ENCODE results near the gene GRIN2C.

GRIN2C gene

DNA sequence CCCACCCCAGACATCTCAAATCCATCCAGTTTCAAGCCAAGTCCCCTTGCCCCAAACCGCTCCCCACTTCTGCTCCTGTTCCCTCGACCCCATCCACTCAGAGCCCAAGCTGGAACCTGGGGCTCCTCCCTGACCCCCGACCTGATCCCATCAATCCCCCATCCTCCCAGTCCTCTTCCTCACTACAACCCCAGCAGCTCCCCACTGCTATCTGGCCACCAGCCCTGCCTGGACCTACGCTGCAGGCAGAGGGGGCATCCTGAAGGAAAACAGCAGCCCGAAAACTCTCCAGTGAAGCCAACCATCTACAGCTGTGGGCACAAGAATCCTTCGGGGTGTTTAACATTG, 9.2 kb upstream of the GRIN2C start:
- no peak overlapping the region for H3K9ac ChIP-seq (ENCODE audit: insufficient read length)

DNA sequence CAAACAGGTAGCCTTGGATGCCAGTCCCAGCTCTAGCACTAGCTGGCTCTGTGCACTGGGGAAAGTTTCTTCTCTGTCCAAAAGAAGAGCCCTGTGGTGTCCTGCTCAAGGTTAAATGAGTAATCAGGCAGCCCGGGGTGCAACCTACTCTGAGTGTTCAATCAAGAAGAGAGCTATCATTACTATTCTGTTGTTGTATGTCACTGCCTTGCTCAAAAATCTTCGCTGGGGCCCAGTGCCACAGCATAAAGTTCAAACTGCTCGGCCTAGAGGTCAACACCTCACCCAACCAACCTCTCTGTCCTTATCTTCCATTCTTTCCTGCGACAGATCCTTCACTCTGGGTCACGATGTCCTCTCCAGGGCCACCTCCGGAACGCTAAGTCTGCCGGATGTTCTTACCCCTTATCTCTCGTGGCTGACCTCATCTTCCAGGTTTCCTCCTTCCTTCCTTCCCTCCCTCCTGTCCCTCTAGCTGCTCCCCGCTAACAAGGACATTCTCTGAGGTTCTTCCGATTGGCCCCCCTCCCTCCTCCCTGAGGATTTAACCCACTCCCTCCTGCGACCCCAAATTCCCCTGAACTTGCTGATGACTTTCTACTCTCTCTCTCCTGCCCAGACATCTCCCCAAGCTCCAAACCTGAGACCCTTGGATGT, 8.7 kb upstream of the GRIN2C start:
- H3K36me3 ChIP-seq (ENCODE audit: insufficient read depth, low read length), result no peaks in the 10 kb centered on the region
- no peak overlapping the region for H3K9ac ChIP-seq (ENCODE audit: insufficient read length)
- no peak overlapping the region for H3K27ac ChIP-seq
- DNase-seq (ENCODE audit: low read depth, low spot score), result no peak
- no peaks in the 10 kb centered on the region for H3K9me3 ChIP-seq (ENCODE audit: low read depth, low read length)
- H3K4me3 ChIP-seq, result no peak overlapping the region
- TF ChIP-seq FOXP2 (optimal IDR thresholded peaks at IDR 0.05; ENCODE audit: control extremely low read depth, extremely low read length, insufficient read depth), result no peak
- TF ChIP-seq EZH2 (IDR thresholded peaks at IDR 0.05), result no peak
- no peak for TF ChIP-seq POLR2AphosphoS5 (IDR thresholded peaks at IDR 0.05; ENCODE audit: borderline replicate concordance, low read depth, low read length)

More for the DNA sequence above, 9.2 kb upstream of the GRIN2C start:
- no peak for DNase-seq (ENCODE audit: low read depth, low spot score)
- no peaks in the 10 kb centered on the region for H3K36me3 ChIP-seq (ENCODE audit: insufficient read depth, low read length)
- no peaks in the 10 kb centered on the region for H3K9me3 ChIP-seq (ENCODE audit: low read depth, low read length)
- TF ChIP-seq EZH2 (IDR thresholded peaks at IDR 0.05), result no peak
- TF ChIP-seq FOXP2 (optimal IDR thresholded peaks at IDR 0.05; ENCODE audit: control extremely low read depth, extremely low read length, insufficient read depth), result no peak
- TF ChIP-seq POLR2AphosphoS5 (IDR thresholded peaks at IDR 0.05; ENCODE audit: borderline replicate concordance, low read depth, low read length), result no peak
- H3K4me3 ChIP-seq, result no peak overlapping the region
- H3K27ac ChIP-seq, result no peak overlapping the region

GRCh38 chr17:74866198-74866835, 6.6 kb upstream of the GRIN2C start:
- Histone ChIP-seq H3K9ac (ENCODE audit: insufficient read length) (no peak overlapping the region), H3K36me3 (ENCODE audit: insufficient read depth, low read length) (no peaks in the 10 kb centered on the region), H3K27ac (no peak overlapping the region), H3K4me3 (no peak overlapping the region), H3K9me3 (ENCODE audit: low read depth, low read length) (no peaks in the 10 kb centered on the region)
- TF ChIP-seq EZH2 (IDR thresholded peaks at IDR 0.05), result no peak
- no peak for TF ChIP-seq FOXP2 (optimal IDR thresholded peaks at IDR 0.05; ENCODE audit: control extremely low read depth, extremely low read length, insufficient read depth)
- no peak for TF ChIP-seq POLR2AphosphoS5 (IDR thresholded peaks at IDR 0.05; ENCODE audit: borderline replicate concordance, low read depth, low read length)
- DNase-seq (ENCODE audit: low read depth, low spot score), result no peak

DNA sequence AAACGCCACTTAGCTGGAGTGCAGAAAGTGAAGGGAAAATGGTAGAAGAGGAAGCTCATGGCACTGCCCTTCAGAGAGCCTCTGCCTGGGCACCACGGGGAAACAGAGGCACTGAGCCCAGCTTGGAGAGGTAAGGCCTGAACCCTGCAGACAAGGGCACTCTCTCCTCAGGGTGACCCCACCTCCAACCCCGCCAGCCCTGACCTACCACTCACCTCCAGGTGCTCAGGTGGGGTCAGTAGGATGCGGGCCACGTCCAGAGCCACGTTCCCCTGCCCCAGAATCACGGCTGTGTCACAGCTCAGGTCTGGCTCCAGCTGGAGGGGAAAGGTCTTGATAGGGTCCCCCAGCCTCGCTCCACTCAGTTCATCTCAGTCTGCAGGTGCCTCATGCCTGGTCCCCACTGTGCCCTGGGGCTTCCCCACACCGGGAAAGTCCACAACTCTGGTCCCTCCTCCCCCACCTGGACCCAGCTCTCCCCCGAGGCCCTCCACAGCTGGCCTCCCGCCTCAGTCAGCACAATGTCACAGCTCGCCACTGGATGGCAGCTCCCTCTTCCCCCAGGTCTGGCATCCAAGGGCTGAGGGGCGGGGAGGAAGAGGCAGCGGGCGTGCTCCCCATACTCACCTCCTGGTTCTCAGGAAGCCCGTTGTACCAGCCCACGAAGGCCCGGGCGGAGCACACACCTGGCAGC, 6.0 kb upstream of the GRIN2C start:
- no peak overlapping the region for H3K4me3 ChIP-seq
- H3K9ac ChIP-seq (ENCODE audit: insufficient read length), result no peak overlapping the region
- H3K36me3 ChIP-seq (ENCODE audit: insufficient read depth, low read length), result no peaks in the 10 kb centered on the region
- H3K27ac ChIP-seq, result no peak overlapping the region
- H3K9me3 ChIP-seq (ENCODE audit: low read depth, low read length), result no peaks in the 10 kb centered on the region
- TF ChIP-seq POLR2AphosphoS5 (IDR thresholded peaks at IDR 0.05; ENCODE audit: borderline replicate concordance, low read depth, low read length), result no peak
- TF ChIP-seq FOXP2 (optimal IDR thresholded peaks at IDR 0.05; ENCODE audit: control extremely low read depth, extremely low read length, insufficient read depth), result no peak
- no peak for TF ChIP-seq EZH2 (IDR thresholded peaks at IDR 0.05)
- DNase-seq (ENCODE audit: low read depth, low spot score), result no peak

- H3K36me3 ChIP-seq (ENCODE audit: insufficient read depth, low read length), result no peaks in the 10 kb centered on the region
- no peak for DNase-seq (ENCODE audit: low read depth, low spot score)
- no peak overlapping the region for H3K4me3 ChIP-seq
- no peak overlapping the region for H3K27ac ChIP-seq
- H3K9me3 ChIP-seq (ENCODE audit: low read depth, low read length), result no peaks in the 10 kb centered on the region
- no peak overlapping the region for H3K9ac ChIP-seq (ENCODE audit: insufficient read length)
- TF ChIP-seq POLR2AphosphoS5 (IDR thresholded peaks at IDR 0.05; ENCODE audit: borderline replicate concordance, low read depth, low read length), result no peak
- TF ChIP-seq FOXP2 (optimal IDR thresholded peaks at IDR 0.05; ENCODE audit: control extremely low read depth, extremely low read length, insufficient read depth), result no peak
- TF ChIP-seq EZH2 (IDR thresholded peaks at IDR 0.05), result no peak
Measured at GRCh38 chr17:74864866-74865395, 5.2 kb upstream of the GRIN2C start.

GRCh38 chr17:74864297-74864865, 4.7 kb upstream of the GRIN2C start:
- no peak for TF ChIP-seq POLR2AphosphoS5 (IDR thresholded peaks at IDR 0.05; ENCODE audit: borderline replicate concordance, low read depth, low read length)
- Histone ChIP-seq H3K9ac (ENCODE audit: insufficient read length) (no peak overlapping the region), H3K27ac (no peak overlapping the region), H3K4me3 (no peak overlapping the region), H3K9me3 (ENCODE audit: low read depth, low read length) (no peaks in the 10 kb centered on the region), H3K36me3 (ENCODE audit: insufficient read depth, low read length) (no peaks in the 10 kb centered on the region)
- no peak for DNase-seq (ENCODE audit: low read depth, low spot score)

DNA sequence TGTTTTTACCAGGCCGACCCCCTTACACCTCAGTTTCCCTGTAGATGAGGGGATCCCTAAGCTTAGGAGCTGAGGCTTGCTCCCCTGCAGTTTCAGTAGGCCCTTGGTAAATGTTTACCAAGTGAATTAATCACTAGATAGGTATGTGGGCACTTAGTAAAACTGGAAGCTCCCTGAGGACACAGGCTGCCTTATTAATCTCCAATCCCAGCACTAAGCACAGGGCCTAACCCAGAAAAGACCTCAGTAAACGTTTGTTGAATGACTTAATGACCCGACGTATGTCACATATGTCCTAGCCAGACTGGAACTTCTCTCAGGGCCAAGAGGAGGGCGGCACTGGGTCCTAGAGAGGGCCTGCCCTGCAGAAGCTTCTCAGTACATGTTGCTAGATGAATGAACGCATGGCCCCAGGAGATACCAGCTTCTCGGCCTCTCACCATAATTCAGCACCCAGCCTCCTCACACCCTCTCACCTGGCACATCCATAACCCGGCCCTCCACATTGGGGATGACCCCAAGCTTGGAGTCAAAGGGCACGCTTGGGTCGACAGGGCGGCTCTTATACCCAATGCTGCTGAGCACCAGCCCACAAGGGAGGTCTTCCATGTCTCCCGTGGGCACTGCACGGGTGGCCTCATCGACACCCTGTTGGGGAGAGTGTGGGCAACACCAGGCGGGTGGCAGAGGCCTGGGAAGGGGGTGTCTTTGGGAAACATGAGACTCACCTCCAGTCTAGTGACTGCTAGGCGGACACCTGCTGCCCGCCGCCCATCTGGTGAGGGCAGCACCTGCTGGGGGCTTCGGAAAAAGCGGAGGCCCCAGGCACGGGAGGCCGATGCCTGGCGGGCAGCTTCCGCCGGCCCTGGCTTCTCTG, 4.0 kb upstream of the GRIN2C start:
- Histone ChIP-seq H3K27ac (no peak overlapping the region), H3K9me3 (ENCODE audit: low read depth, low read length) (no peaks in the 10 kb centered on the region), H3K4me3 (no peak overlapping the region), H3K9ac (ENCODE audit: insufficient read length) (no peak overlapping the region), H3K36me3 (ENCODE audit: insufficient read depth, low read length) (no peaks in the 10 kb centered on the region)
- DNase-seq (ENCODE audit: low read depth, low spot score), result no peak
- no peak for TF ChIP-seq FOXP2 (optimal IDR thresholded peaks at IDR 0.05; ENCODE audit: control extremely low read depth, extremely low read length, insufficient read depth)
- no peak for TF ChIP-seq EZH2 (IDR thresholded peaks at IDR 0.05)
- TF ChIP-seq POLR2AphosphoS5 (IDR thresholded peaks at IDR 0.05; ENCODE audit: borderline replicate concordance, low read depth, low read length), result no peak

Measured in SK-N-MC (cell line).